ENCODE results near the gene SLBP. TPM values are rescaled to one million over a fixed set of nuclear protein-coding genes. Genes with fewer than 3 reads are reported as not detected.

SLBP gene
- total RNA-seq, 1 experiment from 2014 or later = 43.5 TPM

DNA sequence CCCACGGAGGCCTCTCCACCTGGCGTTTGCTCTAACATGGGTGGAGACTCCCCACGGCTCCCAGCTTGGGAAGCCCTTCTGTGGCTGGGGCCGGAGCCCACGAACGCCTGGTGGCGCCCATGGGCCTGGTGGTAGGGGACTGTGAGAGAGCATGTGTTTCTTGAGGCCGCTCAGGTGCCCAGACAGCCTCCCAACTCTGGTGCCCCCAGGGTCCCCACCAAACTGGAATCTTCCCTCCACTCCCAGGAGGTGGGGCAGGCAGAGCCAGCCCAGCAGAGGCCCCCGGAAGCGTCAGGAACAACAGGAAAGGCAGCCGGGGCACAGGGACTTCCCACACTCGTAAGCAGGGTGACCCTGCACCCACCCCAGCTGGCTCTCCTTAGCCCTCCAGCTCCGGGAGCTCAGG, 47.7 kb upstream of the SLBP start:
- no peaks in the 10 kb centered on the region for H3K36me3 Mint-ChIP-seq (ENCODE audit: insufficient read depth, unreplicated experiment)
- intact Hi-C loops (cut with micrococcal nuclease) = no loop called here
- H3K27ac Mint-ChIP-seq (ENCODE audit: low read depth, unreplicated experiment) = no peak overlapping the region
- H3K9me3 Mint-ChIP-seq (ENCODE audit: unreplicated experiment) = no peaks in the 10 kb centered on the region
- H3K27me3 Mint-ChIP-seq (ENCODE audit: insufficient read depth, unreplicated experiment) = no peaks in the 10 kb centered on the region
- ChIA-PET POLR2A (no interaction called here), CTCF (interaction anchor here (1.4 kb wide), 1 partner anchor 12 kb away, joined by 6 read pairs; no protein-coding TSS in a partner anchor)
- BruUV-seq (replicated peaks) = no TSS peak
- H3K4me3 Mint-ChIP-seq (ENCODE audit: unreplicated experiment) = no peak overlapping the region
- TF ChIP-seq, protein P1, sequence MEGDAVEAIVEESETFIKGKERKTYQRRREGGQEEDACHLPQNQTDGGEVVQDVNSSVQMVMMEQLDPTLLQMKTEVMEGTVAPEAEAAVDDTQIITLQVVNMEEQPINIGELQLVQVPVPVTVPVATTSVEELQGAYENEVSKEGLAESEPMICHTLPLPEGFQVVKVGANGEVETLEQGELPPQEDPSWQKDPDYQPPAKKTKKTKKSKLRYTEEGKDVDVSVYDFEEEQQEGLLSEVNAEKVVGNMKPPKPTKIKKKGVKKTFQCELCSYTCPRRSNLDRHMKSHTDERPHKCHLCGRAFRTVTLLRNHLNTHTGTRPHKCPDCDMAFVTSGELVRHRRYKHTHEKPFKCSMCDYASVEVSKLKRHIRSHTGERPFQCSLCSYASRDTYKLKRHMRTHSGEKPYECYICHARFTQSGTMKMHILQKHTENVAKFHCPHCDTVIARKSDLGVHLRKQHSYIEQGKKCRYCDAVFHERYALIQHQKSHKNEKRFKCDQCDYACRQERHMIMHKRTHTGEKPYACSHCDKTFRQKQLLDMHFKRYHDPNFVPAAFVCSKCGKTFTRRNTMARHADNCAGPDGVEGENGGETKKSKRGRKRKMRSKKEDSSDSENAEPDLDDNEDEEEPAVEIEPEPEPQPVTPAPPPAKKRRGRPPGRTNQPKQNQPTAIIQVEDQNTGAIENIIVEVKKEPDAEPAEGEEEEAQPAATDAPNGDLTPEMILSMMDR (IDR thresholded peaks at IDR 0.05; ENCODE audit: unreplicated experiment) = no peak
- DNase-seq (ENCODE audit: unreplicated experiment) = no peak
- H3K4me1 Mint-ChIP-seq (ENCODE audit: insufficient read depth, unreplicated experiment) = peaks cover 6% of the 10 kb centered on the region

DNA sequence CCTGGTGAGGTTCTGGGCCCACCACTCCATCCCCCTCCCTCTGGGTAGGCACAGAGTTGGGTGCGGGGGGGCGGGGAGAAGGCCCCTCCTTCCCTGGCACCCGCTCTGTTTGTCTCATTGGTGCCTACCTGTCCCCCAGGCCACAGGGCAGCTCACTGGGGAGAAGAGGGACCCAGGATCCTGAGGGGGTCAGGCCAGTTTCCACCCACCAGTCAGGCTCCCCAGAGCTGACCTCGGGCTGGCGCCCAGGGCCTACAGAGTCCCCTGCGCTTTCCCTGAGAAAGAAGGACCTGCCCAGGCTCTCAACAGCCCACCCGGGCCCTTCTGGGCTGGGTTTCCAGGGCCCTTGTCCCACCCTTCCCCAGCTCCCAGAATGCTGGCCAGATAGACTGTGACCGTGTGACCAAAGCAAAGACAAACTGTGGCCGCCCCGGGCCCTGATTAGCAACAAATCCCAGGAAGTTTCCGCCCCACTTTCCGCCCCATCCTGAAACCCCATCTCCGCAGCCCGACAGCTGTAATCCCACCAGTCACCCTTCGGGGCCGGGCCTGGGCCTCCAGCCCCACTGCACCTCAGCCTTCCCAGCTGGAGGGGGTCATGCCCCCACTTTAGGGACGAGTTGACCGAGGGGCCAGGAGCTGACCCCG, 47.2 kb upstream of the SLBP start:
- H3K4me1 Mint-ChIP-seq (ENCODE audit: insufficient read depth, unreplicated experiment) = peaks cover 6% of the 10 kb centered on the region
- no TSS peak for BruUV-seq (replicated peaks)

DNA sequence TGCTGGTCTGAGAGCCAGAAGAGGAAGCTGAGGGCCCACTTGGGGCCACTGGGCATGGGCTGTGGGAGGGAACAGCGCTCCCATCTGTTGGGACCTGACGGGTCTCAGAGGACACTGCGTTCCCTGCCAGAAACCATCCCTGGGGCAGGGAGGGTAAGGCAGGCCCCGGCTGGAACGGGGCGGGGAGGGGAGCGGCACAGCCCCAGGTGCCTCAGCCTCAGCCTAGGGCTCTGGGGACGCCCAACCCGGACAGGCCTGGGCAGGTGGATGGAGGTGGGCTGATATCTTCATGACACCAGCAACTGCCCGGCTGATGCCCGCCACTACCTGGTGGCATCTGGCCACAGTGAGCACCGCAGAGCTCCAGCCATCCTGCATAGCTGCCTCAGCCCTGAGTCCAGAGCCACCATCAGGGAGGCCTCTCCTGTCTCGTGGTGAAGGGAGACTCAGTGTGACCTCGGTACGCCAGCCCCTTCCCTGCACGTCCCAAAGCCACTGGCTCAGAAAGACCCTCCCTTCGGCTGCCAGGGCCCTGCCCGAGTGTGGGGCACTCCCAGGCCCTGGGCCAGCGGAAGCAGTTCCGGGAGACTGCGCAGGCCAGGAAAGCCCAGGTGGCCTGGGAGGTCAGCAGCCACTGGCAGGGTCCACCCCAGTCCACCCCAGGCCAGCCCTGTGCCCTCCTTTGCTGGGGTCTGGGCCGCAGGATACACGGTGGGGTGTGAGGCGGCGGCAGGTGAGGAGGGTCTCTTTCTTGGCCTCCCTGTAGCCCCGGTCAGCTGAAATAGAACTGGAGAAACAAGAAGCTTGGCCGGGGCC, 46.4 kb upstream of the SLBP start:
- intact Hi-C loops (cut with micrococcal nuclease) = no loop called here
- H3K9me3 Mint-ChIP-seq (ENCODE audit: unreplicated experiment) = no peaks in the 10 kb centered on the region
- H3K27me3 Mint-ChIP-seq (ENCODE audit: insufficient read depth, unreplicated experiment) = no peaks in the 10 kb centered on the region
- TF ChIP-seq, protein P1 (IDR thresholded peaks at IDR 0.05; ENCODE audit: unreplicated experiment) = no peak
- DNase-seq (ENCODE audit: unreplicated experiment) = no peak
- POLR2A ChIA-PET = interaction anchor here (0.7 to 1.3 kb wide), 5 partner anchors 9 to 98 kb away, joined by 3 to 6 read pairs (median 3); no protein-coding TSS in a partner anchor
- no peaks in the 10 kb centered on the region for H3K36me3 Mint-ChIP-seq (ENCODE audit: insufficient read depth, unreplicated experiment)
- no peak overlapping the region for H3K27ac Mint-ChIP-seq (ENCODE audit: low read depth, unreplicated experiment)
- H3K4me1 Mint-ChIP-seq (ENCODE audit: insufficient read depth, unreplicated experiment) = peaks cover 6% of the 10 kb centered on the region
- CTCF ChIA-PET = interaction anchor here (0.6 to 1.9 kb wide), 8 partner anchors 10 to 256 kb away, joined by 3 to 6 read pairs (median 4); no protein-coding TSS in a partner anchor
- no peak overlapping the region for H3K4me3 Mint-ChIP-seq (ENCODE audit: unreplicated experiment)
- BruUV-seq (replicated peaks) = no TSS peak

More for the DNA sequence above, 47.2 kb upstream of the SLBP start:
- ChIA-PET CTCF (interaction anchor here (1.2 to 1.9 kb wide), 3 partner anchors 11 to 51 kb away, joined by 3 to 6 read pairs (median 5); no protein-coding TSS in a partner anchor), POLR2A (interaction anchor here (0.7 kb wide), 1 partner anchor 30 kb away, joined by 3 read pairs; no protein-coding TSS in a partner anchor)
- Mint-ChIP-seq H3K36me3 (ENCODE audit: insufficient read depth, unreplicated experiment) (no peaks in the 10 kb centered on the region), H3K27me3 (ENCODE audit: insufficient read depth, unreplicated experiment) (no peaks in the 10 kb centered on the region), H3K27ac (ENCODE audit: low read depth, unreplicated experiment) (no peak overlapping the region), H3K9me3 (ENCODE audit: unreplicated experiment) (no peaks in the 10 kb centered on the region), H3K4me3 (ENCODE audit: unreplicated experiment) (no peak overlapping the region)
- TF ChIP-seq, protein P1 (IDR thresholded peaks at IDR 0.05; ENCODE audit: unreplicated experiment) = no peak
- intact Hi-C loops (cut with micrococcal nuclease) = no loop called here
- DNase-seq (ENCODE audit: unreplicated experiment) = no peak

DNA sequence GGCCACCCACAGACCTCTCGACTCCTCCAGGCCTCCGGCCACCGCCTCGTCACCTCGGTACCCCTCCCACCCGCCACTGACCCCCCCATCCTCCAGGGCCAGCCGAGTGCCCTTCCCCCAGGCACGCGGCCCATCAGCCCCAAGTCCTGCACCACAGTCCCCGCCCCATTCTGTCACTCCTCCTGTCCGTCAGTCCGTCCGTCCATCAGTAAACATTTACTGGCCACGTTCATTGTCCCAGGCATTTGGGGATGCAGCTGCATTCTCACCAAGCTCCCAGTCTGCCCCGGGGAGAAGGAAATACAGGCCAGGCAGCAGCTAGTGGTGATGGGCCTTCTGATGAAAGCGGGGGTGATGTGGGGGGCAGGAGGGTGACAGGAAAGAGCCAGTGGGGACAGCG, 45.7 kb upstream of the SLBP start:
- no TSS peak for BruUV-seq (replicated peaks)
- ChIA-PET POLR2A (interaction anchor here (0.9 to 1.3 kb wide), 4 partner anchors 10 to 99 kb away, joined by 3 to 6 read pairs (median 4); no protein-coding TSS in a partner anchor), CTCF (interaction anchor here (0.6 to 1.9 kb wide), 8 partner anchors 10 to 257 kb away, joined by 3 to 6 read pairs (median 4); no protein-coding TSS in a partner anchor)
- Mint-ChIP-seq H3K4me3 (ENCODE audit: unreplicated experiment) (no peak overlapping the region), H3K27ac (ENCODE audit: low read depth, unreplicated experiment) (no peak overlapping the region), H3K9me3 (ENCODE audit: unreplicated experiment) (no peaks in the 10 kb centered on the region), H3K4me1 (ENCODE audit: insufficient read depth, unreplicated experiment) (peaks cover 6% of the 10 kb centered on the region), H3K36me3 (ENCODE audit: insufficient read depth, unreplicated experiment) (no peaks in the 10 kb centered on the region), H3K27me3 (ENCODE audit: insufficient read depth, unreplicated experiment) (no peaks in the 10 kb centered on the region)
- TF ChIP-seq, protein P1 (IDR thresholded peaks at IDR 0.05; ENCODE audit: unreplicated experiment) = no peak
- no peak for DNase-seq (ENCODE audit: unreplicated experiment)
- intact Hi-C loops (cut with micrococcal nuclease) = no loop called here

All from MCF 10A (cell line).